GM19438 (cell line): ENCODE data around the gene SRC.

Experiments
- ATAC-seq: cut with Tn5 transposase; IDR thresholded peaks from one replicate; pipeline ENCODE4 v1.9.1; 2021; ENCODE audit warnings: low read depth; ENCODE audit not compliant: unreplicated experiment

Gene SRC

DNA sequence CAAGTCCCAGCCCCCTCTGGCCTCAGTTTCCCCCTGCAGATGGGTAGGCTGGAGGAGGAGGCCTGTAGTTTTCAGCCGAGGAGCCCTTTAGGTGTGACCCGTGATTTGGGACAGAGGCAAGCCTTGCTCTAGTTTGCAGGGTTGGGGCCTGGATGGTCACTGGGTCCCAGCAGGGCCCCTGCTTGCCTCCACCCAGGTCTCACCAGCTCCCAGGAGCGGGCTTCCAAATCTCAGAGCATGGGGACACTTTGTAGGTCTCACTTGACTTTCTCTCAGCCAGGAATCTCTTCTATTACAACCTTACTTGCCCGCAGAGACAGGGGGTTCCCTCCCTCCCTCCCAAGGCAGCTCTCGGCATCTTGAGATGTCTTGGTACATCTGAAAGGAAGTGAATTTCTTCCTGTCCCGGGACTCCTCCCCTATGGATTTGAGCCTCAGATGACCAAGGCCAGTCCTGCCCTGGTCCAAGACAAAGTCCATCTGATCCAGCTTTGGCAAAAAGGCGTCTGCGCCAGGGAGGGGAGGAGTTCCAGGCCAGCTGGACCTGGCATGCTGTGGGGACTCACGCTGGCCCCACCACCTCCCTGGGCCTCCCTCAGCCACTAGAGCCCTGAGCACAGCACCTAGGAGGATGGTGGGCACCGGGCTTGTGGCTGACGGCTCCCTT is 47.4 kb downstream of the SRC start:
- no peak for ATAC-seq

DNA sequence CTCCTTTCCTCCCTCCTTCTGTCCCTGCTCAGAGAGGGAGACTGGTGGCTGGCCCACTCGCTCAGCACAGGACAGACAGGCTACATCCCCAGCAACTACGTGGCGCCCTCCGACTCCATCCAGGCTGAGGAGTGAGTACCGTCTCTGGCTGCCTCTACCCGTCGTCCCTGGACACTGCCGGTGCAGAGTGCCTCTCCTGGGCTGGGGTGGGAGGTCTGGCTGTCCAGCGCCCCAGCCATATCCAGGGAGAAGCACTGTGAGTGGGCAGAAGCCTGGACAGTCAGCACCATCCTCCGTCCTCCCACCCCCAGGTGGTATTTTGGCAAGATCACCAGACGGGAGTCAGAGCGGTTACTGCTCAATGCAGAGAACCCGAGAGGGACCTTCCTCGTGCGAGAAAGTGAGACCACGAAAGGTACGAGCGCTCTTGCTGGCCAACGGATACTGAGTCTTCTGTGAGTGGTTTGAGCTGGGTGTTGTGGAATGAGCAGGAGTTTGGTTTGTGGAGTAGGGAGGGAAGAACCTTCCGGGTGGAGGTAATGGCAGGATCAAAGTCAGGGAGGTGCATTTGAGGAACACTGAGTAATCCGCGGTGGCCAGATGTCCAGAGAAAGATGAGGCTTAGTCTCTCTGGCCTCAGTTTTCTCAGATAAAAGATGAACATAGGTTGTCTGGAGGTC is 48.1 kb downstream of the SRC start:
- no peak for ATAC-seq

GRCh38 chr20:37394543-37395409 is 48.8 kb downstream of the SRC start:
- no peak for ATAC-seq

DNA sequence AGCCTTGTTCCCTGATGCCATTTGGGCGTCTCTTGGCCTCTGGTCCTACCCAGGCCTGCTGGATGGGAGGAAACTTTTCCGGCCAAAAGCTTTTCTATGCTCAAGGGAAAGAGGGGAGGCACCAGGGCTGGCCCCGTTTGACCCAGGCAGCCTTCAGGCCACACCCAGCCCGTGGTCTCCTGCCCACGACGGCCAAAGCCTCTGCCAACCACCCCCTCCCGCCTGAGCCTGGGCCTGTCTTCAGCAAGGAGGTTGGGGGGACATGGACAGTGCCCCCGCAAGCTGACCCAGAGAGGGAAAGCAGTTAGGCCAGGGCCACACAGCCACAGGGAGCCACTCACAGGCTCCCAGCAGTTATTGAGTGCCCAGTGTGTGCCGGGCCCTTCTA is 49.5 kb downstream of the SRC start:
- ATAC-seq, result no peak

DNA sequence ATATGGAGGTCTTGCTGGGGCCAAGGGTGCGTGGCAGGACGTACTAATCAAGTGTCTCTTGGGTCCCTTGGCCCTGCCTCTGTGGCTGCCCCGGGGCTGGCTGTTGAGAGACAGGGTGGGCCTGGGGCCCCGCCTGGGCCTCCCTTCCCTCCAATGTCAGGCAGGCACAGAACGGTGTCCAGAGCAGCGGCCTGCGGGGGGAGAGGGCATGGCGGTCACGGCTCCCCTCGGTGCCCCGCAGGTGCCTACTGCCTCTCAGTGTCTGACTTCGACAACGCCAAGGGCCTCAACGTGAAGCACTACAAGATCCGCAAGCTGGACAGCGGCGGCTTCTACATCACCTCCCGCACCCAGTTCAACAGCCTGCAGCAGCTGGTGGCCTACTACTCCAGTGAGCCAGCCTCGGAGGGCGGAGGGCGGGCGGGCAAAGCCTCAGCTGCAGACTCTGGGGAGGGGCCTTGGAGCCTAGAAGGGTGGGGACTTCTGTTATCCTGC is 50.0 kb downstream of the SRC start:
- no peak for ATAC-seq

DNA sequence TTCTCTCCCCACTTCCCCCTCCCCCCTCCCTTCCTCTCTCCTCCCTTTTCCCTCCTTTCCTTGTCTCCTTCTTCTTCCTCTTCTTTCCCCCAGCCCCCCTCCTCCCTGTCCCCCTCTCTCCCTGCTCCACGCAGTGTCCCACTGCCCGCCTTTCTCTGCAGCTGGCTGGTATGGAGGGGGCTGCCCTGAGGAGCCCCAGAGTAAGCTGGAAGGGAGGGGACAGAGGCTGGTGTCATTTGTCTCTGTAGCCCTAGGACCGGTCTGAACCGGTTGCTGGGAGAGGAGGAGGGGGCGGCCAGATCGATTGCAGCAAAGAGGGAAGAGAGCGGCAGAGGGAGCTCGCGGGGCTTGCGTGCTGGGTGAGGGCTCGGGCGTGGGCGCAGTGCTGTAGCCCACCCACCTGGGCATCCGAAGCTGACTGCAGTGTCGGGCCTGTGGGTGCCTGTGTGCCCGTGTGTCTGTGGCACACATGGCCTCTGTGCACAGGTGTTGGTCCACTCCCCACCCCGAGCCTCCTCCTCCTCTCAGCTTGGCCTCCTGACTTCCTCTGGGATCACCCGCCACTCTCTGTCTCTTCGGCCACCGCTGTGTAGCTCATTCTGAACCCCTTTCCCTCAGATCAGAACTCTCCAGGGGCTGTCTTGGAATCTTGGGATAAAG is 50.6 kb downstream of the SRC start:
- no peak for ATAC-seq

DNA sequence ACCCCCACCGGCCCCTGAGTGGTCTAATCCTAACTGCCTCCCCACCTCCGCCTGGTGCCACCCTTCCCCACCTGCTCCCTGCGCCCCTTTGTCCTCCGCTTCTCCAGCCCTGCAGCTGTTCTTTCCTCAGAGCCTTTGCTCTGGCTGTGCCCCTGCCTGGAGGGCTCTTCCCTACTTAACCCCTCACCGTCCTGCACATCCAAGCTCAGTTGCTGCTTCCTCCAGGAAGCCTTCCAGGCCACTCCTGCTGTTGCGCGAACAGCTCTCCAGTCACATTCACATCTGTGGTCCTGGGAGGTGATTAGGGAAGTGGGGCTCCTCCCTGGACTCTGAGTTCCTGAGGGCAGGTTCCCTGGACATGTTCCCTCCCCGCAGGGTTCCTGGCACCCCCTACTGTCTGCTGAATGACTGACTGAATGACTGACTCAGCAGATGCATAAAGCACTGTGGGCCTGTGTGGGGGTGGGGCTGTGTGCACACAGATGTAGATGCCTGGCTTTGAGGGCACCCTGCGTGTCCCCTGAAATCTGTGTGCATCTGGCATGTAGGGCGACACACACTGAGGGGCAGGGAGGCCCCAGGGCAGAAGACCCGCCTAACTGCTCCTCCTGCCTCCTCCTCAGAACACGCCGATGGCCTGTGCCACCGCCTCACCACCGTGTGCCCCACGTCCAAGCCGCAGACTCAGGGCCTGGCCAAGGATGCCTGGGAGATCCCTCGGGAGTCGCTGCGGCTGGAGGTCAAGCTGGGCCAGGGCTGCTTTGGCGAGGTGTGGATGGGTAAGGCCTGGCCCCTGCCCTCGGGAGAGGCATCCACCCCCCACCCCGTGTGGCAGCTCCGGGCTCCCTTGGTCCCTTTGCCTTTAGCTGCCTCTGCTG is 51.4 kb downstream of the SRC start:
- no peak for ATAC-seq

DNA sequence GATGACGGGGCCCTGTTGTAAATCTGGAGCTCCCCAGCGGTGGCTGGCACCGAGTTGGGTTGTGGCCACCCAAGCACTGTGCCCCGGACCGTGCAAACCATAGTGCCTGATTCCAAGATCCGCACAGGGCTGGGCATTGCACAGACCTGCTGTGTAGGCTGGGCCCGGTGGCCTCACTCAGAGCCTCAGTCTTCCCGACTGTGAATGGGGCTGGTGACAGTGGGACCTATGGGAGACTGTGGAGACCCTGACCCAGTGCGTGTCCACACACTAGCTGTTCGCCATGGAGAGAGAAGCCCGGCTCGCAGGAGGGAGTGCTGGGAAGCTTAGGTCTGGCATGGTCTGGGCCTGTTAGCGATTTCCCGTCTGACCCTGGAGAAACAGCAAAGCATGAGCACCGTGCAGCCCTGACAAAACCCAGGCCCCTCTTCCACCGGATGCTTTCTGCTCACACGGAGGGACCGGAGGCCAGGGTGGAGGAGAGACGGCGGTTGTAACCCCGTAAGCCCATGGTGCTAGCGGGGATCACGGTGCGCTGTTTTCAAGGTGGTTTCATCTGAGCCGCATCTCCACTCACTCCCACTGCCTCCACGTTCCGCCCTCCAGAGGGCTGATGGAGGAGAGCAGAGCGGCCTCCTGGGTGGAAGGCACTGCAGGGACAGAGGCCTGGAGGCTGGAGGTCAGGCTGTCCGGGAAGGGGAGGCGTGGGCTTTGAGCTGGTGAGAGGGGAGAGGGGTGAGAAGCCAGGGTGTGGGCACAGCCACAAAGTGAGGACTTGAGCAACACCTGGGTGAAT is 52.2 kb downstream of the SRC start:
- ATAC-seq, result no peak

DNA sequence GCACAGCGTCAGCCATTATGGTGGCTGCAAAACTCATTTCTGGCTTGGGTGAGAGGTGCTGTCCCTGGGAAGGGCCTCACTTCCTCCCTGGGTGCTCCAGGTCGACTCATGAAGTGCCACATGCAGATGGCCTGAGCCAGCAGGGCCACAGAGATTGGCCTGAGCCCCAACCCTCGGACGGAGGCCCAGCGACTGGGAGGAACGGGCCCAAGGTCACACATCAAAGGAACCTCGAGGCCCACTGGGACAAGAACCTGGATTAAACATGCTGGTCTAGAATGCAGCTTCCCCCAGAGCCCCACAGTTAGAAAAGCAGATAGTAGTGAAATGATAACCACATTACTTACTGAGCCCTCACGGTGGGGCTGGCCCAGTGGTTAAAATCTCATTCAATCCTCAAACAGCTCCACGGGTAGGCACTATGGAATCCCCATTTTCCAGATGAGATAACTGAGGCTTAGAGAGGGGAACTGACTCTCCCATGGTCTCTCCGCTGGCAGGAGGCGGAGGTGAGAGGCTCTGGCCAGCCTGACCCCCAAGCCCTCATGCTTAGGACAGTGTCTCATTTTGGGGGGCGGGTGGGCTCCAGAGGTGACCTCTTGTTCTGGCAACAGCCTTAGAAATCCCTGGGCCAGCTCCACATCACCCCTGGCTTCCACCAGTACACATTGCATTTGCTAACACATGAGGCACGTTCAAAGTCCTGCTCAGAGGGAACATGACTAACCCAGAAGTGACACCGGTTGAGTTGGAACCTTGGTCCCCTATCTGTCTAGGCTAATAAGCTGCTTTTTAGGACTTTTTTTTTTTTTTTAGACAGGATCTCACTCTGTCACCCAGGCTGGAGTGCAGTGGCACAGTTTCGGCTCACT is 53.0 kb downstream of the SRC start:
- ATAC-seq, result no peak

DNA sequence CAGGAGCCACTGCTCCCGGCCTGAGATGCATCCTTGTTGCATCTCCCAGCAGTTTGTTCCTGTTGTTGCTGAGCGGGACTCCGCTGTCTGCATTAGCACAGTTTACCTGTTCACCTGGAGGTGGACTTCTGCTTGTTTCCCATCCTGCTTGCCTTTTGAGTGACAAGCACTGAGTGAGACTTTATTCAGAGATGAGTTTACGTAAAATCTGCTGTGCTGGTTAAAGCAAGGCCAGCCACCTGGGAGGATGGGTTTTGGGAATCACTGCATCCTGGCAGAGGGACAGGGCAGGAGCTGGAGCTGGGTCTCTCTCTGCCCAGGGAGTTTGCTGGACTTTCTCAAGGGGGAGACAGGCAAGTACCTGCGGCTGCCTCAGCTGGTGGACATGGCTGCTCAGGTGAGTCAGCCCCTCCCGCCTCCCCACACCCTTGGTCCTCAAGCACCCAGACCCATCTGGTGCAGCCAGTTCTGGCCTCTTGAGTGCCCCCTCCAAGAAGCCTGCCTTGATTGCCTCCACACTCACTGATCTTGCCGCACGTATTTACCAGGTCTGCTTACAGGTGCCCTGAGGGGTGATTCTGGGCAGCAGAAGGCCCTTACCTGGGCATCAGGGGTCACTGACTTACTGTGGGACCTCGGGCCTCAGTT is 55.5 kb downstream of the SRC start:
- ATAC-seq, result no peak

DNA sequence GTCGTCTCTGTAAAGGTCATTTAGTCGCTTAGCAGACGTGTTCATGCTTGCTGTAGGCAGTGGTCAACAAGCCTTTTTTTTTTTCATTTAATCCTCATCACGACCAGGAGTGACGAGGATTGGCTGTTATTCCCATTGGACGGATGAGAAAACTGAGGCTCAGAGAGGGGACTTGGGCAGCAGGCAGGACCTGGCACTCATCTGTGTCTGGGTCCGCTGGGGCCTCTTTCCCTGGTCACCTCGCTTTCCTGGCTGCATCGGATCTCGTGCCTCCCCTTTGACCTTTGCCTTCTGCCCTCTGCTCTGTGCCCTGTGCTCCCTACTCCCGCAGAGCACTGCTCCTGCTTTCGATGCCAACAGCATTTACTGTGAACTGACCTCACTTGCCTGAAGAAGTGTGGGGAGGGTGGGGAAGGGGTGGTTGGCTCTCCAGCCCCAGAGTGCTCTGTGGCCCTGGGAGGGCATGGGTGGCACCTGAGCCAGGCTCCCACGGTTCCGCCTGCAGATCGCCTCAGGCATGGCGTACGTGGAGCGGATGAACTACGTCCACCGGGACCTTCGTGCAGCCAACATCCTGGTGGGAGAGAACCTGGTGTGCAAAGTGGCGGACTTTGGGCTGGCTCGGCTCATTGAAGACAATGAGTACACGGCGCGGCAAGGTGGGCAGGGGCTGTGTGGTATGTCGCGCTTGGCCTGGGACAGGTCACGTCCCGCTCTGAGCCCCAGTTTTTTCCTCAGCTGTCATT is 56.2 kb downstream of the SRC start:
- ATAC-seq, result no peak

DNA sequence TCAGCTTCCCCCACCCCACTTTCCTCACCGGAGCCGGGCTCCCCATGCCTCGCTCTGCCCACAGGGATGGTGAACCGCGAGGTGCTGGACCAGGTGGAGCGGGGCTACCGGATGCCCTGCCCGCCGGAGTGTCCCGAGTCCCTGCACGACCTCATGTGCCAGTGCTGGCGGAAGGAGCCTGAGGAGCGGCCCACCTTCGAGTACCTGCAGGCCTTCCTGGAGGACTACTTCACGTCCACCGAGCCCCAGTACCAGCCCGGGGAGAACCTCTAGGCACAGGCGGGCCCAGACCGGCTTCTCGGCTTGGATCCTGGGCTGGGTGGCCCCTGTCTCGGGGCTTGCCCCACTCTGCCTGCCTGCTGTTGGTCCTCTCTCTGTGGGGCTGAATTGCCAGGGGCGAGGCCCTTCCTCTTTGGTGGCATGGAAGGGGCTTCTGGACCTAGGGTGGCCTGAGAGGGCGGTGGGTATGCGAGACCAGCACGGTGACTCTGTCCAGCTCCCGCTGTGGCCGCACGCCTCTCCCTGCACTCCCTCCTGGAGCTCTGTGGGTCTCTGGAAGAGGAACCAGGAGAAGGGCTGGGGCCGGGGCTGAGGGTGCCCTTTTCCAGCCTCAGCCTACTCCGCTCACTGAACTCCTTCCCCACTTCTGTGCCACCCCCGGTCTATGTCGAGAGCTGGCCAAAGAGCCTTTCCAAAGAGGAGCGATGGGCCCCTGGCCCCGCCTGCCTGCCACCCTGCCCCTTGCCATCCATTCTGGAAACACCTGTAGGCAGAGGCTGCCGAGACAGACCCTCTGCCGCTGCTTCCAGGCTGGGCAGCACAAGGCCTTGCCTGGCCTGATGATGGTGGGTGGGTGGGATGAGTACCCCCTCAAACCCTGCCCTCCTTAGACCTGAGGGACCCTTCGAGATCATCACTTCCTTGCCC is 57.4 kb downstream of the SRC start:
- no peak for ATAC-seq

DNA sequence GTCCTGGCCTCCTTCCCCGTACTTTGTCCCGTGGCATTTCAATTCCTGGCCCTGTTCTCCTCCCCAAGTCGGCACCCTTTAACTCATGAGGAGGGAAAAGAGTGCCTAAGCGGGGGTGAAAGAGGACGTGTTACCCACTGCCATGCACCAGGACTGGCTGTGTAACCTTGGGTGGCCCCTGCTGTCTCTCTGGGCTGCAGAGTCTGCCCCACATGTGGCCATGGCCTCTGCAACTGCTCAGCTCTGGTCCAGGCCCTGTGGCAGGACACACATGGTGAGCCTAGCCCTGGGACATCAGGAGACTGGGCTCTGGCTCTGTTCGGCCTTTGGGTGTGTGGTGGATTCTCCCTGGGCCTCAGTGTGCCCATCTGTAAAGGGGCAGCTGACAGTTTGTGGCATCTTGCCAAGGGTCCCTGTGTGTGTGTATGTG is 58.5 kb downstream of the SRC start:
- no peak for ATAC-seq

GRCh38 chr20:37405351-37405897 is 59.5 kb downstream of the SRC start:
- no peak for ATAC-seq
